ENCODE measurements around the gene ARSI. TPM values are rescaled to one million over a fixed set of nuclear protein-coding genes. Genes with fewer than 3 reads are reported as not detected.
A peak's percentile ranks its signal among the peaks of the same experiment; 100 is the strongest.
"Not testable (repeated sequence)": the region's sequence is repeated elsewhere in the genome, so short reads cannot be mapped to it uniquely, and the experiment has no call there.

ARSI gene
- total RNA-seq, 1 experiment from 2014 or later = not detected

DNA sequence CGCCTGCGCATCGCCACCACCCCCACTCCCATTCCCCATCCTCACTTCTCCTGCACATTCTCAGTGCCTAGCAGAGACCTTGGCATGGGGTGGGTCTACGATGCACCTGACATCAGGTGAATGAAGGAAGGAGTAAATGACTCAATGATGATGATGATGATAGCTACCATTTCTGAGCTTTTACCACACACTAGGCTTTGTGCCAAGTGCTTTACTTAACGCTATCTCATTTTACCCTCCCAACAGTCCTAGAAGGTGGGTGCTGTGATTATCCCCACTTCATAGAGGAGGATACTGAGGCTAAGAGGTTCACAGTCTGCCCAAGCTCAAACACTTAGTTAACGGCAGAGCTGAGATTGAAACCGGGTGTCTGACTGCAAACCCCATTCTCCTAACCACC, 40.2 kb downstream of the ARSI start:
- DNase-seq (ENCODE audit: low read depth) = no peak
- in situ Hi-C loops (cut with HindIII; ENCODE audit: low pct_unique_long_range_greater_than_20kb, low sequenced_read_pairs) = no loop called here

GRCh38 chr5:150261231-150261630, 41.5 kb downstream of the ARSI start:
- in situ Hi-C loops (cut with HindIII; ENCODE audit: low pct_unique_long_range_greater_than_20kb, low sequenced_read_pairs) = no loop called here
- DNase-seq (ENCODE audit: low read depth) = peak; percentile 18

DNA sequence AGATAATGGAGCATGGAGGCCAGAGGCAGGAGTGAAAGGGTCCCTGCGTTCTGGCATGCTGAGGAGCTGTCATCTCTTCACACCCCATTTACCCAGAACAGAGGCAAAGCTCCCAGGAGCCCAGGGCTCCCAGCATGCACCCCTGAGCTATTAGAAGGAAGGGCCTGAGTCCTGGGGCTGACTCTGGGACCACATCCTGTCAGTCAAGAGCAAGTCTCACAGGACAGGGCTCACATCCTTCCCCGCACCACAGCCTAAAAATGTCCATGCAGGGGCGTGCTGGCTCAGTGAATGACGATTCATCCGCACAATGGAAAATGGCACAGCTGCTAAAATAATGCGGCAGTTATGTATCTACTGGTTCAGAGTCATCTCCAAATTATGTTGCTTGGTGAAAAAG, 44.6 kb downstream of the ARSI start:
- no peak for DNase-seq (ENCODE audit: low read depth)
- in situ Hi-C loops (cut with HindIII; ENCODE audit: low pct_unique_long_range_greater_than_20kb, low sequenced_read_pairs) = no loop called here

GRCh38 chr5:150257424-150257823, 45.3 kb downstream of the ARSI start:
- no peak for DNase-seq (ENCODE audit: low read depth)
- in situ Hi-C loops (cut with HindIII; ENCODE audit: low pct_unique_long_range_greater_than_20kb, low sequenced_read_pairs) = no loop called here

- in situ Hi-C loops (cut with HindIII; ENCODE audit: low pct_unique_long_range_greater_than_20kb, low sequenced_read_pairs) = no loop called here
- DNase-seq (ENCODE audit: low read depth) = no peak
These were observed 46.2 kb downstream of the ARSI start for GRCh38 chr5:150256410-150257064.

- in situ Hi-C loops (cut with HindIII; ENCODE audit: low pct_unique_long_range_greater_than_20kb, low sequenced_read_pairs) = no loop called here
- no peak for DNase-seq (ENCODE audit: low read depth)
These were observed 46.9 kb downstream of the ARSI start for GRCh38 chr5:150255659-150256409.

GRCh38 chr5:150254774-150255173, 47.9 kb downstream of the ARSI start:
- in situ Hi-C loops (cut with HindIII; ENCODE audit: low pct_unique_long_range_greater_than_20kb, low sequenced_read_pairs) = no loop called here
- DNase-seq (ENCODE audit: low read depth) = no peak

- no peak for DNase-seq (ENCODE audit: low read depth)
- in situ Hi-C loops (cut with HindIII; ENCODE audit: low pct_unique_long_range_greater_than_20kb, low sequenced_read_pairs) = no loop called here
These were observed 48.3 kb downstream of the ARSI start for GRCh38 chr5:150254363-150254762.

GRCh38 chr5:150253416-150254208, 49.1 kb downstream of the ARSI start:
- in situ Hi-C loops (cut with HindIII; ENCODE audit: low pct_unique_long_range_greater_than_20kb, low sequenced_read_pairs) = no loop called here
- DNase-seq (ENCODE audit: low read depth) = no peak

DNA sequence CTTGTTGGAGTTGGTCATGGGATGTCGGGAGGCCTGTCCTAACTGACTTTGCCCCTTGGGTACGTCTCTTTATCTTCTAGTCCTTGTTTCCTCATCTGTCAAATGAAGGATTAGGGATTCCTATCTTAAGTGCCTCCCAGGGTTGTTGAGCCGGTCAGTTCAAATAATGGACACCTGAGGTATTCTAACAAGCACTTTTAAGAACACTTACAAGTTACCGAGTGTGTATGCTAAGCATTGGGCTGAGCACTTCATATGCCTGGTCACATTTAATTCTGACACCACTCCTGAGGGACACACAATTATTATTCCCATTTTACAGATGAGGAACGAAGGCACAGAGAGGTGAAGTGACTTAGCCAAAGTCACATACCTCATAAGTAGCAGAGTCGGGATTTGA, 50.2 kb downstream of the ARSI start:
- in situ Hi-C loops (cut with HindIII; ENCODE audit: low pct_unique_long_range_greater_than_20kb, low sequenced_read_pairs) = no loop called here
- DNase-seq (ENCODE audit: low read depth) = no peak

DNA sequence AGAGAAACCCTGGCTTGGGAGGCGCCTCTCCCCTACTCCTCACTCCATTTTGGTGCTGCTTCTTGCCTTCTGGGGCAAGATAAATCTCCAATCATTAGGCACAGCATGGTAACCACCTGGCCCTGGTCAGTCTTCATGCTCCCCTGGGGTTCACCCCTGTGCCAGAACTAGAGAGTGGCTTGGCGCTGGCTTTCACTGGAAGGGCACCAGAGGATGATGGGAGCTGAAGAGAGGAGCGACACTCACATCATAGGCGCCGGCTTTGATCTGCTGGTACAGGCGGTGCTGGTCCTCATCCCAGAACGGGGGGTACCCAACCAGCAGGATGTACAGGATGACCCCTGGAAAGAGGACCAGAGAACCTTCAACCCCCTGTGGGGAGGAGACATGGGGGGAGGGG, 51.2 kb downstream of the ARSI start:
- in situ Hi-C loops (cut with HindIII; ENCODE audit: low pct_unique_long_range_greater_than_20kb, low sequenced_read_pairs) = no loop called here
- DNase-seq (ENCODE audit: low read depth) = no peak

- DNase-seq (ENCODE audit: low read depth) = no peak
- in situ Hi-C loops (cut with HindIII; ENCODE audit: low pct_unique_long_range_greater_than_20kb, low sequenced_read_pairs) = no loop called here
These were observed 53.0 kb downstream of the ARSI start for GRCh38 chr5:150249744-150250143.

DNA sequence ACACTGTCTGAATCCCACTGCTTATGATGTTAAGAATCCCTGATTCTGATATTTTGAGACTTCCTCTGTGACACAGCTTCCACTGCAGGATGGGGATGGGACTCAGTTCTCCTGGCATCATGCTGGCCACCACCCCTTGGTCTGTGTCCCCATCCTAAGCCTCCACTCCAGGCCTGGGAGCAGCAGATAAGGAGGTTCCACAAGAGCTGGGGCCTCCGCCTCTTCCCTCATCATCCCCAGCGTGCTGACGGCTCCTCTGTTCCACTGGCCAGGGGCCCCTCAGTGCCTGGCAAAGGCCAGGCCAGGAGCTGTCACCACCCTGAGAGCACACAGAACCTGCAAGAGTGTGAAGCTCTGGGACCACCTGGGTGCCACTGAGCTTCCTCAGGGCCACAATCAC, 53.8 kb downstream of the ARSI start:
- in situ Hi-C loops (cut with HindIII; ENCODE audit: low pct_unique_long_range_greater_than_20kb, low sequenced_read_pairs) = no loop called here
- DNase-seq (ENCODE audit: low read depth) = no peak

- in situ Hi-C loops (cut with HindIII; ENCODE audit: low pct_unique_long_range_greater_than_20kb, low sequenced_read_pairs); DNase-seq (ENCODE audit: low read depth): not testable (repeated sequence)
These were observed 54.2 kb downstream of the ARSI start for GRCh38 chr5:150248493-150248892.

GRCh38 chr5:150247726-150248125, 55.0 kb downstream of the ARSI start:
- in situ Hi-C loops (cut with HindIII; ENCODE audit: low pct_unique_long_range_greater_than_20kb, low sequenced_read_pairs) = no loop called here
- DNase-seq (ENCODE audit: low read depth) = no peak

- in situ Hi-C loops (cut with HindIII; ENCODE audit: low pct_unique_long_range_greater_than_20kb, low sequenced_read_pairs) = no loop called here
- no peak for DNase-seq (ENCODE audit: low read depth)
These were observed 55.9 kb downstream of the ARSI start for GRCh38 chr5:150246835-150247234.

DNA sequence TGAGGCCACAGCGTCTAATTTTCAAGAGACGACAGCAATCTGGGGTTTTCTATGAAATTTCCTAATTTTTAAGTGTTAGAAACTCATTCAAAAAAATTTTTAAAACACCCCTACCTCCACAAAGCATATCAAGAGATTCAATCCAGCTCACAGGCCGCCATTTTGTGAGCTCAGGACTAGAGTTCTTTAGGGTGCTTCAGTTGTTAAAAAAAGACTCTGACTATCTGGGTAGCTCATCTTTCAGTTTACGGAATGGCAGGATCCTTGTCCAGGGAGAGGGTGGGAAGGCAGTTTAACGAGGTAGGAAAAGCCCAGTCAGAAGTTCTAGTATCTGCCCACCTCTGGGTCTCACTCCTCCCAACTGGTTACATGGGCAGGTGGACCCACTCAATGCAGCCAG, 56.3 kb downstream of the ARSI start:
- no peak for DNase-seq (ENCODE audit: low read depth)

More for the DNA sequence above, 56.3 kb downstream of the ARSI start:
- in situ Hi-C loops (cut with HindIII; ENCODE audit: low pct_unique_long_range_greater_than_20kb, low sequenced_read_pairs) = no loop called here

Measured in Caki2 (cell line).